Measurements from ENCODE around the gene ITGAL.

ITGAL gene

DNA sequence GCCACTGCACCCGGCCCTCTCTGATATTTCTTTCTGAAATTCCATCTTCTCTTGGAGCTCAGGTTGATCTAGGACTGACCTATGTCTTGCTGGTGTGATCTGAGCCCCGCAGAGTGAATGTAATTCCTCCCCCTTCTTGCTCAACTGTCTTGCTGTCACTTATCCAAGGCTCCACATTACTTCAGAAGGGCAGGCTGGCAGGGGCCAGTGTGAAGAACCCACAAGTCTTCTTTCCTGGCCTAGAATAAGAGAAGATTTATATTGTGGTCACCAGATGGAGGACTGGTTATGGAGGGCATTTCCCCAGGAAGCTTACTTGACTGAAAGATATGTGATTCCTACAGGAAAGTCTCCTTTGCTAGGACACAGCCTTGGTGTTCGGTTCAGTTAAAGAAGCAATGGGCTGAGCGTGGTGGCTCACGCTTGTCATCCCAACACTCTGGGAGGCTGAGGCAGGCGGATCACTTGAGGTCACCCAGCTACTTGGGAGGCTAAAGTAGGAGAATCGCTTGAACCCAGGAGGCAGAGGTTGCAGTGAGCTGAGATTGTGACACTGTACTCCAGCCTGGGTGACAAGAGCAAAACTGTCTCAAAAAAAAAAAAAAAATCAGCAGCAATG is 13.4 kb downstream of the ITGAL start:
- TF ChIP-seq, protein P1, sequence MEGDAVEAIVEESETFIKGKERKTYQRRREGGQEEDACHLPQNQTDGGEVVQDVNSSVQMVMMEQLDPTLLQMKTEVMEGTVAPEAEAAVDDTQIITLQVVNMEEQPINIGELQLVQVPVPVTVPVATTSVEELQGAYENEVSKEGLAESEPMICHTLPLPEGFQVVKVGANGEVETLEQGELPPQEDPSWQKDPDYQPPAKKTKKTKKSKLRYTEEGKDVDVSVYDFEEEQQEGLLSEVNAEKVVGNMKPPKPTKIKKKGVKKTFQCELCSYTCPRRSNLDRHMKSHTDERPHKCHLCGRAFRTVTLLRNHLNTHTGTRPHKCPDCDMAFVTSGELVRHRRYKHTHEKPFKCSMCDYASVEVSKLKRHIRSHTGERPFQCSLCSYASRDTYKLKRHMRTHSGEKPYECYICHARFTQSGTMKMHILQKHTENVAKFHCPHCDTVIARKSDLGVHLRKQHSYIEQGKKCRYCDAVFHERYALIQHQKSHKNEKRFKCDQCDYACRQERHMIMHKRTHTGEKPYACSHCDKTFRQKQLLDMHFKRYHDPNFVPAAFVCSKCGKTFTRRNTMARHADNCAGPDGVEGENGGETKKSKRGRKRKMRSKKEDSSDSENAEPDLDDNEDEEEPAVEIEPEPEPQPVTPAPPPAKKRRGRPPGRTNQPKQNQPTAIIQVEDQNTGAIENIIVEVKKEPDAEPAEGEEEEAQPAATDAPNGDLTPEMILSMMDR (IDR thresholded peaks at IDR 0.05), result no peak
- no peak for TF ChIP-seq ZFX (IDR thresholded peaks at IDR 0.05; ENCODE audit: borderline replicate concordance)
- no peak overlapping the region for H3K27ac ChIP-seq

DNA sequence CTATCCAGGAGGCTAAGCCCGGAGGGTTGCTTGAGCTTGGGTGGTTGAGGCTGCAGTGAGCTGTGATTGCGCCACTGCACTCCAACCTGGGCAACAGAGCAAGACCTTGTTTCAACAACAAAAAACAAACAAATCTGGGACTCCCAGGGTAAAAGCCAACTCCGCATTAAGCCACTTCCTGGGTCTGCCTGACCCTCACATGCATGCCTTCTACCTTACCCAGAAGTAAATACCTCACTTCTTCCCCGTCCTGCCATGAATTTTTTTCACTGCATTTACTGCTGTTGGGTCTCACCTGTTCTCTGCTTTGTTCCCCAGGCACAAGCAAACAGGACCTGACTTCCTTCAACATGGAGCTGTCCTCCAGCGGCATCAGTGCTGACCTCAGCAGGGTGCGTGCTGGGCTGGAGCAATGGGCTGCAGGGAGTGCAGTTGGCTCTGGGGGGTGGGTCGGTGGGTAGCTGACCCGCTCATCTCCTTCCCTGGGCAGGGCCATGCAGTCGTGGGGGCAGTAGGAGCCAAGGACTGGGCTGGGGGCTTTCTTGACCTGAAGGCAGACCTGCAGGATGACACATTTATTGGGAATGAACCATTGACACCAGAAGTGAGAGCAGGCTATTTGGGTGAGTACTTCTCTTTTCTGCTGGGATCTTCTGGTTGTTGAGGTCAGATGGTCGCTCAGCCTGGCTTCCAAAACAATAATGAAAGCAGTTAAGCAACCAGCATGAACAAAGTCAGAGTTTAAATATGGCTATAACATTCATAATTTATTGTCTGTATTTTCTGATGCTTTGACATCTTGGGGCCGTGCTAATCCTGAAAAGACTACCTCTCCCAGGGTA is 16.4 kb downstream of the ITGAL start:
- TF ChIP-seq ZFX (IDR thresholded peaks at IDR 0.05; ENCODE audit: borderline replicate concordance), result no peak
- TF ChIP-seq, protein P1 (IDR thresholded peaks at IDR 0.05), result no peak
- H3K27ac ChIP-seq, result no peak overlapping the region

DNA sequence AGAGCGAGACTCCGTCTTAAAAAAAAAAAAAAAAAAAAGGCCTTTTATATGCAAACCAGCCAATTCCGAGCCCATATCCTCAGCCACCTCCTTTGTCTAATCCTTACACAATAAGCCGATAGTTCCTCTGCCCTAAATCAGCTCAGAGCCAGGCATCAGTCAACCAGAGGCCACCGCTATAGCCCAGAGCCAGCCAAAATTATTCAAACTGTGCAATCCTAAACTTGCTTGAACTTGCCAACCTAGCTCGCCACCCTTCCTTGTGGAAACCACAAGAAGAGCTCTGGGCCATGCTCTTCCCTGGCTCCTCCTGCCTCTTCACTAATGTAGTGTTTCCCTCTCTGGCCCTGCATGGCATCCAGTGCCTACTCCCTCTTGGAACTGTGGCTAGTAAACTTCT is 17.7 kb downstream of the ITGAL start:
- no peak overlapping the region for H3K27ac ChIP-seq
- no peak for TF ChIP-seq ZFX (IDR thresholded peaks at IDR 0.05; ENCODE audit: borderline replicate concordance)
- TF ChIP-seq, protein P1 (IDR thresholded peaks at IDR 0.05), result no peak

DNA sequence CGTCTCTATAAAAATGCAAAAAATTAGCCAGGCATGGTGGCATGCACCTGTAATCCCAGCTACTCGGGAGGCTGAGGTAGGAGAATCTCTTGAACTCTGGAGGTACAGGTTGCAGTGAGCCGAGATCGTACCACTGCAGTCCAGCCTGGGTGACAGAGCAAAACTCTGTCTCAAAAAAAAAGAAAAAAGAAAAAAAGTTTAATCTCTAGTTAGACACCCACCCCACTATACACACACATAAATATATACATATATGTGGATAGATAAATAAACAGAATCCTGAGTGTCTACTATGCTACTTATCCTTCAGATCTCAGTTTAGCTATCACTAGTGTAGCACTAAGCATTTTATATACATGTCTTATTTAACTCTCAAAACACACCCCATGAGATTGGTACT is 18.7 kb downstream of the ITGAL start:
- no peak for TF ChIP-seq ZFX (IDR thresholded peaks at IDR 0.05; ENCODE audit: borderline replicate concordance)
- TF ChIP-seq, protein P1 (IDR thresholded peaks at IDR 0.05), result no peak
- H3K27ac ChIP-seq, result no peak overlapping the region

DNA sequence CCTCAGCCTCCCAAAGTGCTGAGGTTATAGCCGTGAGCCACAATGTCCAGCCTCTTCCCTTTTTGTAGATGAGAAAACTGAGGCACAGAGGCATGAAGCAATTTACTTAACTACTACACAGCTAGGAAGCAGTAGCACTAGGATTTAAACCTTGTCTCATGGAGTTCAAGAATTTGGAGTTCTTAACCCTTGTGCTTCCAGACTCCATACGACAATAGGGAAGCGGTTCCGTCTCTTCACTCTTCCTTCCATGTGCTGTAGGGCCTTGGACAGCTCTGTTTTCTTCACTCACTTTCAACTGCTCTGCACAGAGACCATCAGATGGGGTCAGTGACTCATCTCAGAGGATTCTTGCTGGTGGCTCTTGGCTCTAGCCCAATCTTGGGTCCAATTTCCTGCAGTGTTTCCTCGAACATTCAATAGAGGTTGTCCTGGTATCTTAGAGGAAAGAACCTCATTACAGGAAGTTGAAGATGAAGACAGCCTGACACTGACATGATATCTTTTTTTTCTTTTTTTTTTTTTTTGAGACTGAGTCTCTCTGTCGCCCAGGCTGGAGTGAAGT is 19.3 kb downstream of the ITGAL start:
- H3K27ac ChIP-seq, result no peak overlapping the region
- no peak for TF ChIP-seq ZFX (IDR thresholded peaks at IDR 0.05; ENCODE audit: borderline replicate concordance)
- TF ChIP-seq, protein P1 (IDR thresholded peaks at IDR 0.05), result no peak

DNA sequence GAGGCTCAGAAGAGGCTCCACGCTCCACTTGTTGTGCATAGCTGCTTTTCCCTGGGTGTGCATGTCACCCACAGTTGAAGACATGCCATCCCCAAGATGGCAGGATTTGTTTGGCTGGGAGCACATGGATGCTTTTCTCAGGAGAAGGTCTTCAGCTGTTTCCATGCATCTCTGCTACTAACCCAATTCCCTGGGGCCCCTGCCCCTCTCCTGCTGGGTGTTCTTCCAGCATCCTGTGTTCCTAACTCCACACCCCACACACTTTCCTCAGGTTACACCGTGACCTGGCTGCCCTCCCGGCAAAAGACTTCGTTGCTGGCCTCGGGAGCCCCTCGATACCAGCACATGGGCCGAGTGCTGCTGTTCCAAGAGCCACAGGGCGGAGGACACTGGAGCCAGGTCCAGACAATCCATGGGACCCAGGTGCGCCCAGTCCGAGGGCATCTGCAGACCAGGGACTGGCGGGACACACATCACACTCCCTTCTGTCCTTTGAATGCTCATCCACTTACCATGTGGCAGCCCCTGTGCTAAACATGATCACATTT is 21.5 kb downstream of the ITGAL start:
- TF ChIP-seq, protein P1 (IDR thresholded peaks at IDR 0.05), result no peak
- TF ChIP-seq ZFX (IDR thresholded peaks at IDR 0.05; ENCODE audit: borderline replicate concordance), result no peak
- no peak overlapping the region for H3K27ac ChIP-seq

All from 22Rv1 (cell line).